Measurements from ENCODE around the gene SLC26A8. TPM values are rescaled to one million over a fixed set of nuclear protein-coding genes. Genes with fewer than 3 reads are reported as not detected.
A peak's percentile ranks its signal among the peaks of the same experiment; 100 is the strongest.
"Not testable (repeated sequence)": the region's sequence is repeated elsewhere in the genome, so short reads cannot be mapped to it uniquely, and the experiment has no call there.

The SLC26A8 gene
- total RNA-seq, 6 experiments from 2014 or later, result not detected

- no peaks in the 10 kb centered on the region for H3K27me3 Mint-ChIP-seq (ENCODE audit: insufficient read depth)
- no peak overlapping the region for H3K4me3 Mint-ChIP-seq
- H3K9me3 Mint-ChIP-seq, result no peaks in the 10 kb centered on the region
- no peak for DNase-seq
- no peak for TF ChIP-seq CTCF (IDR thresholded peaks at IDR 0.05)
- H3K27ac Mint-ChIP-seq, result peak overlapping the region; percentile 43
- H3K4me1 Mint-ChIP-seq (ENCODE audit: low read depth), result peaks cover 44% of the 10 kb centered on the region
- no peaks in the 10 kb centered on the region for H3K36me3 Mint-ChIP-seq (ENCODE audit: low read depth)
Measured at GRCh38 chr6:36039112-36039511, 14.7 kb upstream of the SLC26A8 start.

DNA sequence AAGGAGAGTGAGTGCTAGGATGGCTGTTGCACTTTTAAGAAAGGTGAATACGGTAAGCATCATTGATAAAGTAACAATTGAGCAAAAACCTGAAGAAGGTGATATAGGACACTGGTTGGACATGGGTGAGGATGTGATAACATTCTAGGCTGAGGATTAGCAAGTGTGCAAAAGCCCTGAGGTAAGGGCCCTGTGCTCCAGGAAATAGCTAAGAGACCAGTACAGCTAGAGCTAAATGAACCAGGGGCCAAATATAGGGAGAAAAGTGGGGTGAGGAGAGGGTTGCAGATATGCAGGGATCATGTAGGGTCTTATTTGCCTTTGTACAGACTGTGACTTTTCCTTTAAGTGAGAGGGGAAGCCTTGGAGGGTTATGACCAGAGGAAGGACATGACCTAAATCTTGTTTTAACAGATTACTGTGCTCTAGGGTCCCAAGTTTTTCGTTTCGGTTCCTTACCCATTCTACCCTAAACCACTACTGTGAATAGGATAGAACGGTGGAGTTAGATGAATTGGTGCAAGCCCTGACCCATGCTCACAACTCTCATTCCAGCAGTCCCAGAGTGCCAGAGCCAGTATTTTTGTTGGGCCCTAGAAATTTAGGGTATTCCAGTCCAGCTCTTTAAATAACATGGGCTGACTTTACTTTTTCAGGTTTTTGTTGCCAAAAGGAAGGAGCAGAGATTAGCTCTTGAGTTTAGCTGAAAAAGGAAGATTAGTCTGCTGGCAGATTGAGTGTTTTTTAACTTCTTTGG is 13.9 kb upstream of the SLC26A8 start:
- Mint-ChIP-seq H3K4me3 (no peak overlapping the region), H3K27ac (no peak overlapping the region), H3K4me1 (ENCODE audit: low read depth) (peaks cover 50% of the 10 kb centered on the region), H3K27me3 (ENCODE audit: insufficient read depth) (no peaks in the 10 kb centered on the region), H3K9me3 (no peaks in the 10 kb centered on the region), H3K36me3 (ENCODE audit: low read depth) (no peaks in the 10 kb centered on the region)
- no peak for TF ChIP-seq CTCF (IDR thresholded peaks at IDR 0.05)
- no peak for DNase-seq

DNA sequence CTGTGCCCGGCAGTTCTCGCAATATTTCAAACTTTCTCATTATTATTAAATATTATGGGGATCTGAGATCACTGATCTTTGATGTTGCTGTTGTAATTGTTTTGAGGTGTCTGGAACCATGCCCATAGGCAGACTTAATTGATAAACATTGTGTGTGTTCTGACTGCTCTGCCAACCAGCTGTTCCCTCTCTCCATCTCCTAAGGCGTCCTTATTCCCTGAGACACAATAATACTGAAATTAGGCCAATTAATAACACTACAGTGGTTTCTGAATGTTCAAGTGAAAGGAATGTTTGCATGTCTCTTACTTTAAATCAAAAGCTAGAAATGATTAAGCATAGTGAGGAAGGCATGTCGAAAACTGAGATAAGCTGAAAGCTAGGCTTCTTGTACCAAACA is 10.8 kb upstream of the SLC26A8 start:
- H3K4me1 Mint-ChIP-seq (ENCODE audit: low read depth), result peaks cover 58% of the 10 kb centered on the region
- no peak overlapping the region for H3K4me3 Mint-ChIP-seq
- H3K36me3 Mint-ChIP-seq (ENCODE audit: low read depth), result peaks cover 5% of the 10 kb centered on the region; the same call in 1 of the 2 replicates
- DNase-seq, result no peak
- TF ChIP-seq CTCF (IDR thresholded peaks at IDR 0.05), result no peak
- H3K9me3 Mint-ChIP-seq, result no peaks in the 10 kb centered on the region
- no peaks in the 10 kb centered on the region for H3K27me3 Mint-ChIP-seq (ENCODE audit: insufficient read depth)
- H3K27ac Mint-ChIP-seq, result no peak overlapping the region; the same call in 1 of the 2 replicates

DNA sequence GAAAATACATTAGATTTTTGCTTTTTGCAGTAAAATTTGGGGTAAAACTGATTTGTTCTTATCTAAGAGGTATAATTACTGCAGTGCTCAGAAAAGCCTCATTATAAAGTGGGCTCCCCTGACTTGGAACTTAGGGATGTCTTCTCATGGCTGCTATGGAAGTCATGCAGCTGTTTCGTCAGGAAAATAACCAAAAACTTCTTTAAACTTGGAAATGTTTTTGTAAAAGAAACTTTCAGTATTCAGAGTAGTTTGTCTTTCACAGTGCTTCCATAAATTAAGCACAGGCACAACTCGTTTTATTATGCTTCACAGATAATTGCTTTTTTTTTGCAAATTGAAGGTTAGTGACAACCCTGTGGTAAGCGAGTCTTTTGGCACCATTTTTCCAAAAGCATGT is 10.0 kb upstream of the SLC26A8 start:
- H3K27me3 Mint-ChIP-seq (ENCODE audit: insufficient read depth), result no peaks in the 10 kb centered on the region
- no peaks in the 10 kb centered on the region for H3K9me3 Mint-ChIP-seq
- no peak for TF ChIP-seq CTCF (IDR thresholded peaks at IDR 0.05)
- peaks cover 5% of the 10 kb centered on the region; the same call in 1 of the 2 replicates for H3K36me3 Mint-ChIP-seq (ENCODE audit: low read depth)
- no peak for DNase-seq
- no peak overlapping the region for H3K4me3 Mint-ChIP-seq
- H3K4me1 Mint-ChIP-seq (ENCODE audit: low read depth), result peaks cover 64% of the 10 kb centered on the region
- H3K27ac Mint-ChIP-seq, result peak overlapping the region; percentile 48; the same call in 1 of the 2 replicates

- peaks cover 60% of the 10 kb centered on the region for H3K4me1 Mint-ChIP-seq (ENCODE audit: low read depth)
- H3K27ac Mint-ChIP-seq, result peak overlapping the region; percentile 48
- H3K4me3 Mint-ChIP-seq, result no peak overlapping the region; the same call in 1 of the 2 replicates
- DNase-seq, result peak; percentile 29
- no peak for TF ChIP-seq CTCF (IDR thresholded peaks at IDR 0.05)
- peaks cover 6% of the 10 kb centered on the region for H3K36me3 Mint-ChIP-seq (ENCODE audit: low read depth)
- H3K27me3 Mint-ChIP-seq (ENCODE audit: insufficient read depth), result no peaks in the 10 kb centered on the region
- H3K9me3 Mint-ChIP-seq, result no peaks in the 10 kb centered on the region
Measured at GRCh38 chr6:36033935-36034334, 9.5 kb upstream of the SLC26A8 start.

GRCh38 chr6:36033144-36033543 is 8.7 kb upstream of the SLC26A8 start:
- not testable (repeated sequence) for H3K27ac Mint-ChIP-seq; H3K9me3 Mint-ChIP-seq; DNase-seq; H3K36me3 Mint-ChIP-seq (ENCODE audit: low read depth); H3K27me3 Mint-ChIP-seq (ENCODE audit: insufficient read depth); H3K4me3 Mint-ChIP-seq
- H3K4me1 Mint-ChIP-seq (ENCODE audit: low read depth), result peaks cover 52% of the 10 kb centered on the region
